PC-3 (cell line): Measurements from ENCODE around the gene MEGF6. TPM values are rescaled to one million over a fixed set of nuclear protein-coding genes. Genes with fewer than 3 reads are reported as not detected.
"Not testable (repeated sequence)": the region's sequence is repeated elsewhere in the genome, so short reads cannot be mapped to it uniquely, and the experiment has no call there.

Source experiments
- ATAC-seq: fragments of 200-7000 bp; cut with Tn5 transposase; 2 replicates; pipeline ENCODE4 v1.9.1; 2020; ENCODE audit warnings: mild to moderate bottlenecking, moderate library complexity
- BruUV-seq: library from RNA; stranded (reverse); fragments of 400-500 nt; replicated peaks from 2 replicates; lab custom pipeline; 2021; lab: Mats Ljungman, UMichigan
- CTCF ChIA-PET: fragments of 300-600 bp; sonication (Branson Sonifier 250); formaldehyde crosslinking; loops from one replicate; lab custom pipeline; 2022; ENCODE audit warnings: antibody characterized with exemption; lab: Charles Lee
- POLR2A ChIA-PET: fragments of 300-600 bp; sonication (Branson Sonifier 250); formaldehyde crosslinking; loops from one replicate; lab custom pipeline; 2022; ENCODE audit warnings: antibody characterized with exemption; ENCODE audit not compliant: unreplicated experiment; lab: Charles Lee
- DNase-seq: peaks from one replicate; pipeline ENCODE4 v3.0.0-alpha.2; 2015
- H2AFZ ChIP-seq: fragments of 300-600 bp; sonication (generic); 2 replicates; pipeline ENCODE4 v1.6.0; 2016; ENCODE audit warnings: antibody characterized with exemption, low read length
- H3F3A ChIP-seq: fragments of 300-600 bp; sonication (generic); one replicate; pipeline ENCODE4 v1.6.0; 2017; ENCODE audit warnings: antibody characterized with exemption, low read length, control low read depth, mild to moderate bottlenecking; ENCODE audit not compliant: unreplicated experiment
- H3K27ac ChIP-seq: fragments of 300-600 bp; sonication (generic); 2 replicates; pipeline ENCODE4 v1.5.1; 2016; ENCODE audit warnings: mild to moderate bottlenecking, low read length
- H3K27me3 ChIP-seq: fragments of 300-600 bp; sonication (generic); 2 replicates; pipeline ENCODE4 v1.6.1; 2016; ENCODE audit warnings: low read length, mixed read lengths
- H3K36me3 ChIP-seq: fragments of 300-600 bp; sonication (generic); 2 replicates; pipeline ENCODE4 v1.6.1; 2016; ENCODE audit warnings: low read depth, mixed run types, low read length, mixed read lengths
- H3K4me1 ChIP-seq: fragments of 300-600 bp; sonication (generic); 2 replicates; pipeline ENCODE4 v1.5.1; 2016; ENCODE audit warnings: low read length; ENCODE audit not compliant: insufficient read depth
- H3K4me2 ChIP-seq: fragments of 300-600 bp; sonication (generic); 2 replicates; pipeline ENCODE4 v1.6.0; 2016; ENCODE audit warnings: low read length
- H3K4me3 ChIP-seq: fragments of 300-600 bp; sonication (generic); 2 replicates; pipeline ENCODE4 v1.5.1; 2016; ENCODE audit warnings: mild to moderate bottlenecking, low read length, mixed read lengths
- H3K79me2 ChIP-seq: fragments of 300-600 bp; sonication (generic); 2 replicates; pipeline ENCODE4 v1.6.1; 2017; ENCODE audit warnings: low read length, mixed read lengths
- H3K9ac ChIP-seq: fragments of 300-600 bp; sonication (generic); 2 replicates; pipeline ENCODE4 v1.6.0; 2016; ENCODE audit warnings: mild to moderate bottlenecking, low read length
- H3K9me2 ChIP-seq: fragments of 300-600 bp; sonication (generic); replicated peaks from 2 replicates; pipeline ENCODE4 v1.6.1; 2016; ENCODE audit warnings: mixed run types, low read length, mixed read lengths
- H3K9me3 ChIP-seq: fragments of 300-600 bp; sonication (generic); 2 replicates; pipeline ENCODE4 v1.6.1; 2016; ENCODE audit warnings: low read length, mixed read lengths
- H4K20me1 ChIP-seq: fragments of 300-600 bp; sonication (generic); 2 replicates; pipeline ENCODE4 v1.6.1; 2016; ENCODE audit warnings: low read length, mixed read lengths
- EZH2 ChIP-seq: fragments of 300-600 bp; sonication (generic); IDR thresholded peaks from one replicate; pipeline ENCODE4 v1.6.1; 2017; ENCODE audit warnings: antibody characterized with exemption, mild to moderate bottlenecking, low read length; ENCODE audit not compliant: unreplicated experiment
- EZH2phosphoT487 ChIP-seq: fragments of 300-600 bp; sonication (generic); IDR thresholded peaks from 2 replicates; pipeline ENCODE4 v1.6.1; 2018; ENCODE audit warnings: mild to moderate bottlenecking, antibody characterized with exemption, low read length, borderline replicate concordance
- intact Hi-C: fragments of 100-400 bp; cut with micrococcal nuclease; formaldehyde crosslinking; loops from 2 replicates; pipeline ENCODE4 v1.9.0; 2023
- total RNA-seq: library from RNA; depleted of rRNA; stranded (reverse); fragments of >200 nt; gene quantifications from 2 replicates; pipeline ENCODE4 v1.2.3, GENCODE V29; 2014
- TF ChIP-seq, protein P1 (sequence below): fragments of 300-600 bp; sonication (generic); conservative IDR thresholded peaks from 2 replicates; pipeline ENCODE4 v1.5.1; 2017; ENCODE audit warnings: antibody characterized with exemption, low read depth, mild to moderate bottlenecking, low read length

The MEGF6 gene
- total RNA-seq, 1 experiment from 2014 or later: 32.5 TPM

DNA sequence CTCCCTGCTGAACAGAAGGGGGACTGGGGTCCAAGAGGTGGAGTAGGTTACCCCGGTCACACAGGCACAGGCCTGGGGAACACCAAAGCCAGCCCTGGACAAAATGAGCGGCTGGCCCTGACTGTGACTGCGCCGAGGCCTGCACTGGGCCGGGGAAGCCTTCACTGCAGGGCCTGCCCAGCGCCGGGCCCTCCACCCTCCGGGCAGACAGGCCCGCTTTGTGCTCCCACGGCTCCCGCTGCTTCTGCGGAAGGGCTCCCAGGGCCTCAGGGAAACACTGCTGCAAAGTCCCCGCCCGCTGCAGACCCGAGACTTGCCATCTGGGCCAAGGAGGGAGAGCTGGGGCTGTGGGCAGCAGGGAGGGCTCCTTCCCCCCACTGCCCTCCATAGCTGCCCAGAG is 35.3 kb downstream of the MEGF6 start:
- Histone ChIP-seq H4K20me1 (no peaks in the 10 kb centered on the region), H2AFZ (no peak overlapping the region), H3K9ac (no peak overlapping the region), H3K9me3 (no peaks in the 10 kb centered on the region), H3K27me3 (no peaks in the 10 kb centered on the region), H3K36me3 (no peaks in the 10 kb centered on the region), H3K27ac (no peak overlapping the region), H3K4me1 (no peaks in the 10 kb centered on the region), H3K9me2 (no peaks in the 10 kb centered on the region), H3K4me3 (no peak overlapping the region), H3K79me2 (no peaks in the 10 kb centered on the region), H3K4me2 (no peak overlapping the region), H3F3A (no peaks in the 10 kb centered on the region)
- DNase-seq (no peak), ATAC-seq (no peak)
- ChIA-PET POLR2A (no interaction called here), CTCF (no interaction called here)
- TF ChIP-seq, protein P1, sequence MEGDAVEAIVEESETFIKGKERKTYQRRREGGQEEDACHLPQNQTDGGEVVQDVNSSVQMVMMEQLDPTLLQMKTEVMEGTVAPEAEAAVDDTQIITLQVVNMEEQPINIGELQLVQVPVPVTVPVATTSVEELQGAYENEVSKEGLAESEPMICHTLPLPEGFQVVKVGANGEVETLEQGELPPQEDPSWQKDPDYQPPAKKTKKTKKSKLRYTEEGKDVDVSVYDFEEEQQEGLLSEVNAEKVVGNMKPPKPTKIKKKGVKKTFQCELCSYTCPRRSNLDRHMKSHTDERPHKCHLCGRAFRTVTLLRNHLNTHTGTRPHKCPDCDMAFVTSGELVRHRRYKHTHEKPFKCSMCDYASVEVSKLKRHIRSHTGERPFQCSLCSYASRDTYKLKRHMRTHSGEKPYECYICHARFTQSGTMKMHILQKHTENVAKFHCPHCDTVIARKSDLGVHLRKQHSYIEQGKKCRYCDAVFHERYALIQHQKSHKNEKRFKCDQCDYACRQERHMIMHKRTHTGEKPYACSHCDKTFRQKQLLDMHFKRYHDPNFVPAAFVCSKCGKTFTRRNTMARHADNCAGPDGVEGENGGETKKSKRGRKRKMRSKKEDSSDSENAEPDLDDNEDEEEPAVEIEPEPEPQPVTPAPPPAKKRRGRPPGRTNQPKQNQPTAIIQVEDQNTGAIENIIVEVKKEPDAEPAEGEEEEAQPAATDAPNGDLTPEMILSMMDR: no peak
- TF ChIP-seq EZH2 (no peak), EZH2phosphoT487 (no peak)
- no TSS peak for BruUV-seq
- intact Hi-C loops: no loop called here

DNA sequence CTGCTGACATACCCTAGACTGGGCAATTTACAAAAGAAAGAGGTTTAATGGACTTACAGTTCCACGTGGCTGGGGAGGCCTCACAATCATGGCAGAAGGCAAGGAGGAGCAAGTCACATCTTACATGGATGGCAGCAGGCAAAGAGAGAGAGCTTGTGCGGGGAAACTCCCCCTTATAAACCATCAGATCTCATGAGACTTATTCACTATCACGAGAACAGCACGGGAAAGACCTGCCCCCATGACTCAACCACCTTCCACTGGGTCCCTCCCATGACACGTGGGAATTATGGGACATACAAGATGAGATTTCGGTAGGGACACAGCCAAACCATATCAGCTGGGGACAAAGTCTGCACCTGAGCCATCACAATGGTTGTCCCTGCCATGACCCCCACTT is 35.8 kb downstream of the MEGF6 start:
- intact Hi-C loops, H4K20me1 ChIP-seq, H3K9me2 ChIP-seq, H3K9me3 ChIP-seq, BruUV-seq, H3K9ac ChIP-seq, H3K4me1 ChIP-seq, H2AFZ ChIP-seq, H3K27me3 ChIP-seq, H3K4me2 ChIP-seq, CTCF ChIA-PET, H3F3A ChIP-seq, H3K27ac ChIP-seq, DNase-seq, H3K4me3 ChIP-seq, ATAC-seq, H3K79me2 ChIP-seq, H3K36me3 ChIP-seq, POLR2A ChIA-PET: not testable (repeated sequence)

DNA sequence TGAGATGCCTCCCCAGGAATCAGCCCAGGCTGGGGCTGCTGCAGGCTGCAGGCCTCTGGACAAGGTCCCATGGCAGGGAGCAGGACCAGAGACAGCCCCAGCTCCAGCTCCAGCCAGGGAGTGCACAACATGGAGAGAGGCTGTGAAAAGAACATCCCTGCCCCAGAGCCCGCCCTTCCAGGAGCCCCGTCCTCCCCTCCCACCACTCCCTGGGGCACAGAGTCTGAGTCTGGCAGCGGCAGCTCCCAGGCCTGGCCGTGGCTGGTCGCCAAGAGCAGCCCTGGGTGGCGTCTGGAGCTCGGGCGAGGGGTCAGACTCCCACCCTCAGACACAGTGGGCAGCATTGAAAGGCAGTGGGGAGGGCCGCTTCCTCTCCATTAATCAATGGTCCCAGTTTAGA is 37.8 kb downstream of the MEGF6 start:
- H4K20me1 ChIP-seq: no peaks in the 10 kb centered on the region
- no TSS peak for BruUV-seq
- no peak overlapping the region for H3K4me3 ChIP-seq
- H3K79me2 ChIP-seq: no peaks in the 10 kb centered on the region
- no peaks in the 10 kb centered on the region for H3F3A ChIP-seq
- H3K9me3 ChIP-seq: no peaks in the 10 kb centered on the region
- no peak overlapping the region for H3K9ac ChIP-seq
- H3K27me3 ChIP-seq: no peaks in the 10 kb centered on the region
- no peaks in the 10 kb centered on the region for H3K9me2 ChIP-seq
- no peak overlapping the region for H2AFZ ChIP-seq
- CTCF ChIA-PET: no interaction called here
- no peaks in the 10 kb centered on the region for H3K36me3 ChIP-seq
- no peak overlapping the region for H3K27ac ChIP-seq
- intact Hi-C loops: no loop called here
- TF ChIP-seq EZH2phosphoT487: no peak
- TF ChIP-seq, protein P1: no peak
- no peak for TF ChIP-seq EZH2
- no peak overlapping the region for H3K4me2 ChIP-seq
- DNase-seq: no peak
- ATAC-seq: peak; percentile 11; the same call in 1 of the 2 replicates
- H3K4me1 ChIP-seq: no peaks in the 10 kb centered on the region
- POLR2A ChIA-PET: no interaction called here

DNA sequence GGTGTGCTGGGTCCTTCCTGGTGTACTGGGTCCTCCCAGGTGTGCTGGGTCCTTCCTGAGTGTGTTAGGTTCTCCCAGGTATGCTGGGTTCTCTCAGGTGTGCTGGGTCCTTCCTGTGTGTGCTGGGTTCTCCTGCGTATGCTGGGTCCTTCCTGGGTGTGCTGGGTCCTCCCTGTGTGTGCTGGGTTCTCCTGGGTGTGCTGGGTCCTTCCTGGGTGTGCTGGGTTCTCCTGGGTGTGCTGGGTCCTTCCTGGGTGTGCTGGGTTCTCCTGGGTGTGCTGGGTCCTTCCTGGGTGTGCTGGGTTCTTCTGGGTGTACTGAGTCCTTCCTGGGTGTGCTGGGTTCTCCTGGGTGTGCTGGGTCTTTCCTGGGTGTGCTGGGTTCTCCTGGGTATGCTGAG is 38.7 kb downstream of the MEGF6 start:
- ATAC-seq, H3K36me3 ChIP-seq, H3K27ac ChIP-seq, H3F3A ChIP-seq, H3K4me1 ChIP-seq, H3K4me3 ChIP-seq, H3K9ac ChIP-seq, H3K4me2 ChIP-seq, intact Hi-C loops, H3K27me3 ChIP-seq, POLR2A ChIA-PET, CTCF ChIA-PET, H3K9me2 ChIP-seq, H3K9me3 ChIP-seq, DNase-seq, H3K79me2 ChIP-seq, H4K20me1 ChIP-seq, BruUV-seq, H2AFZ ChIP-seq: not testable (repeated sequence)
